Measurements from ENCODE around the gene E2F6.

The E2F6 gene

GRCh38 chr2:11492720-11493119 lies 26.8 kb upstream of the E2F6 start:
- no peak for DNase-seq (ENCODE audit: low read depth in 1 of 2, low spot score in 1 of 2)
- TF ChIP-seq SPI1 (IDR thresholded peaks at IDR 0.05; ENCODE audit: borderline replicate concordance, low read depth) (no peak), GABPA (IDR thresholded peaks at IDR 0.05; ENCODE audit: low read depth) (no peak)
- Histone ChIP-seq H3K4me3 (replicated peaks; ENCODE audit: insufficient read depth, low read length) (no peak overlapping the region), H3K27me3 (ENCODE audit: insufficient read depth, poor library complexity, severe bottlenecking) (peaks cover 2% of the 10 kb centered on the region), H3K27ac (replicated peaks) (no peak overlapping the region)

GRCh38 chr2:11492244-11492643 lies 26.3 kb upstream of the E2F6 start:
- DNase-seq (ENCODE audit: low read depth in 1 of 2, low spot score in 1 of 2) = no peak
- Histone ChIP-seq H3K27me3 (ENCODE audit: insufficient read depth, poor library complexity, severe bottlenecking) (peaks cover 2% of the 10 kb centered on the region), H3K4me3 (replicated peaks; ENCODE audit: insufficient read depth, low read length) (no peak overlapping the region), H3K27ac (replicated peaks) (no peak overlapping the region)
- TF ChIP-seq REST (IDR thresholded peaks at IDR 0.05; ENCODE audit: insufficient replicate concordance, low read depth) = no peak
- no peak for TF ChIP-seq GABPA (IDR thresholded peaks at IDR 0.05; ENCODE audit: low read depth)
- no peak for TF ChIP-seq CTCF (IDR thresholded peaks at IDR 0.05; ENCODE audit: insufficient read depth, low read length)
- no peak for TF ChIP-seq POLR2AphosphoS5 (IDR thresholded peaks at IDR 0.05; ENCODE audit: low read depth)
- TF ChIP-seq SPI1 (IDR thresholded peaks at IDR 0.05; ENCODE audit: borderline replicate concordance, low read depth) = no peak

GRCh38 chr2:11491348-11491933 lies 25.5 kb upstream of the E2F6 start:
- DNase-seq (ENCODE audit: low read depth in 1 of 2, low spot score in 1 of 2) = no peak
- no peak overlapping the region for H3K4me3 ChIP-seq (replicated peaks; ENCODE audit: insufficient read depth, low read length)
- TF ChIP-seq GABPA (IDR thresholded peaks at IDR 0.05; ENCODE audit: low read depth) (no peak), CTCF (IDR thresholded peaks at IDR 0.05; ENCODE audit: insufficient read depth, low read length) (no peak), REST (IDR thresholded peaks at IDR 0.05; ENCODE audit: insufficient replicate concordance, low read depth) (no peak), POLR2AphosphoS5 (IDR thresholded peaks at IDR 0.05; ENCODE audit: low read depth) (no peak), SPI1 (IDR thresholded peaks at IDR 0.05; ENCODE audit: borderline replicate concordance, low read depth) (no peak)
- peaks cover 4% of the 10 kb centered on the region for H3K27me3 ChIP-seq (ENCODE audit: insufficient read depth, poor library complexity, severe bottlenecking)
- H3K27ac ChIP-seq (replicated peaks) = no peak overlapping the region

- H3K4me3 ChIP-seq (replicated peaks; ENCODE audit: insufficient read depth, low read length) = no peak overlapping the region
- no peak overlapping the region for H3K27ac ChIP-seq (replicated peaks)
- no peak for TF ChIP-seq SPI1 (IDR thresholded peaks at IDR 0.05; ENCODE audit: borderline replicate concordance, low read depth)
- TF ChIP-seq POLR2AphosphoS5 (IDR thresholded peaks at IDR 0.05; ENCODE audit: low read depth) = no peak
- no peak for TF ChIP-seq CTCF (IDR thresholded peaks at IDR 0.05; ENCODE audit: insufficient read depth, low read length)
- TF ChIP-seq REST (IDR thresholded peaks at IDR 0.05; ENCODE audit: insufficient replicate concordance, low read depth) = no peak
- DNase-seq (ENCODE audit: low read depth in 1 of 2, low spot score in 1 of 2) = no peak
- peaks cover 7% of the 10 kb centered on the region for H3K27me3 ChIP-seq (ENCODE audit: insufficient read depth, poor library complexity, severe bottlenecking)
Measured at GRCh38 chr2:11490194-11490593, 24.2 kb upstream of the E2F6 start.
